Pons (tissue), 1 donor: ENCODE results near the gene MTMR8.

Source experiments
- DNase-seq: peaks from one replicate; pipeline ENCODE4 v3.0.0-alpha.2; 2016; ENCODE audit warnings: low spot score

MTMR8 gene

DNA sequence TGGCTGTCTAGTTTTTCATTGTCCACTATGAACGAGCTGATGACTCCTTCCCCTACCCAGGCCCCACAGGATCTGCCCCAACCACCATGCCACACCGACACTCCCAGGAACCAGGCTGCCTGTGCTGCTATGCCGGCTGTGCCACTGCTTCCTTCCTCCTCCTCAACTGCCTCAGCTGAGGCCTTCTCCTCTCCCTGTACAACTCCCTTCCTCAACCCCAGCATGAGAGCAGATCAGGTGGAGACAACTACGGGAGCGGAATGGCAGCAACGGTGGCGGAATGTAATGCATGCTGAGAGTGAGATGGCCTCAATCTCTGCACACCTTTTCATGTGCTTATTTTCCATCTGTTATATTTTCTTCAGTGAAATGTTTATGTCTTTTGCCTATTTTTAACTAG lies 88.5 kb downstream of the MTMR8 start:
- DNase-seq = no peak

DNA sequence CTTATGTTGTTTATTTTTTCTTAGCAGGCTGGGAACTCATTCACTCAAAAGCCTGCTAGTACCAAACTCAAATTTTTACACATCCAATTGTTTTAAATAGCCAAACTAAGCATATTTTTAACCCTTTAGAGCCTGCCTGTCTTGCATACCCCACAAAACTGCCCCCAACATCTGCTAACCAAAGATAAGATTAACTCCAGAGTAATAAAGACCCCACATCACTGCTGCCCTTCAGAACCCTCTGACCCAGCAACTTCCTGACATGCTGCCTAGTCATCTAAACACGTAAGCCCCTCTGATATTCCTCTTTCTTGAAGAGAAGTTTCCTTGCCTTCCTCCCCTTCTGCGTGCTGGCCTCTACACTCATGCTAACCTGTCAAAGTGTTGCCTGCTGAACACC lies 104.1 kb downstream of the MTMR8 start:
- no peak for DNase-seq

DNA sequence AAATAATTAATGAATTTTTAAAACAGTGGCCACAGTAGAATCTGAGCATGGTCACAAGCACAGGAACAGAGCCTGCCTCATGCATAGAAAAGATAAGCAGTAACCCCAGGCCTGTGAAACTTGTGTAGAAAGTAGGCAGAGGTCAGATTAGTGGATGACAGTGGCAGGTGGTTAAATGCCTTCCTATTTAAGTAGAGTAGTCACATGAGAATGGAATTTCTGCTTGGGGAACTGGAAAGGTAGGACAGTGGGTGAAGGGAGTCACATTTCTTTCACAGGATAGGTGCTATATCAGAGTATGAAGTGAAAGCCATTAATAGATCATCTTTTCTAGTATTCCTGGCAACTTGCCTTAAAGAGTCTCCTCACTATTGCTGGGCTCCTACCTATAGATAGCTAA lies 130.0 kb downstream of the MTMR8 start:
- no peak for DNase-seq

GRCh38 chrX:64230123-64230970 lies 164.9 kb downstream of the MTMR8 start, which contains the start of gene ASB12:
Gene ASB12, minus strand, starts transcription at chrX:64230607. Its CDS starts 4,957 bp downstream, at chrX:64225650.
- DNase-seq = no peak

DNA sequence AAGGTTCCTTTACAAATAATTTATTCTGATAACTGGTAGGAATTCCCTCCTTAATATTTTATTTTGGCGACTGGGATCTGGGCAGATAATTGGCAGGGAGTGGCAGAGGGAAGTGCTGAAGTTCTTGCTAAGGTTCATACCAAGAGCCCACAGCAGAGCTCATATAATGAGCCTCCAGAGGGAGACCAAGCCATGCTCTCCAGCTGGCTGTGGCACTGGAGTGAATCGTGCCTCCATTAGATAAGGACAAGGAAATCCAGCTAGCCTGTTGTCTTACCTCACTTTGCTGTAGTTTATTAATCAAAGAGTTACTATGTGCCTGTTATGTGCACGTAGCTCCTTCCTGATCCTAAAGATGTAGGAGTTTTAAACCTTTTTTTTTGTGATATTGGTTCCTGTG lies 166.1 kb downstream of the MTMR8 start:
- no peak for DNase-seq
